Endothelial cell of umbilical vein (primary cell): Measurements from ENCODE around the gene DGKD. TPM values are rescaled to one million over a fixed set of nuclear protein-coding genes. Genes with fewer than 3 reads are reported as not detected.

Experiments
- BruUV-seq: library from RNA; stranded (reverse); fragments of 400-500 nt; replicated peaks from 2 replicates; lab custom pipeline; 2021; lab: Mats Ljungman, UMichigan
- CTCF ChIA-PET: fragments of 300-600, 350-600 bp; sonication (Branson Sonifier 250); formaldehyde crosslinking; loops from one replicate; lab custom pipeline; 2021; ENCODE audit warnings: antibody characterized with exemption, inconsistent platforms; lab: Charles Lee
- POLR2A ChIA-PET: fragments of 300-600, 350-600 bp; sonication (Branson Sonifier 250); formaldehyde crosslinking; loops from one replicate; lab custom pipeline; 2021; ENCODE audit warnings: antibody characterized with exemption, inconsistent platforms; lab: Charles Lee
- DNase-seq: peaks from one replicate; pipeline ENCODE4 v3.0.0-alpha.2; 2011; ENCODE audit warnings: low read depth, low spot score
- FAIRE-seq: peaks from 2 replicates; lab custom pipeline; 2011; peaks lifted over from hg19 to GRCh38; lab: Jason Lieb, UNC
- H2AFZ ChIP-seq: 2 replicates; pipeline ENCODE4 v1.6.0; 2012; ENCODE audit warnings: low read depth, low read length, control low read depth, inconsistent platforms
- H3K27ac ChIP-seq: 2 replicates; pipeline ENCODE4 v1.5.1; 2011; ENCODE audit warnings: low read depth, mild to moderate bottlenecking, control low read depth, low read length, moderate library complexity; ENCODE audit not compliant: insufficient read depth
- H3K27me3 ChIP-seq, 2 experiments: 2 replicates each; pipeline versions ENCODE4 v1.6.0 to v1.6.1; 2011; ENCODE audit warnings: low read length in 2 of 2, mixed read lengths in 1 of 2; ENCODE audit not compliant: control insufficient read depth in 2 of 2, insufficient read depth in 2 of 2
- H3K36me3 ChIP-seq, 2 experiments: 2 replicates in 1 of 2; 3 replicates in 1 of 2; pipeline ENCODE4 v1.5.1; 2011; ENCODE audit warnings: low read length in 2 of 2, mild to moderate bottlenecking in 1 of 2, moderate library complexity in 1 of 2; ENCODE audit not compliant: control insufficient read depth in 2 of 2, insufficient read depth in 2 of 2; ENCODE audit errors: extremely low read depth in 1 of 2
- H3K4me1 ChIP-seq: 3 replicates; pipeline ENCODE4 v1.5.1; 2011; ENCODE audit warnings: mild to moderate bottlenecking, low read length; ENCODE audit not compliant: control insufficient read depth, insufficient read depth; ENCODE audit errors: extremely low read depth
- H3K4me2 ChIP-seq: 2 replicates; pipeline ENCODE4 v1.6.1; 2011; ENCODE audit warnings: low read length, control low read depth, mixed read lengths; ENCODE audit not compliant: insufficient read depth
- H3K4me3 ChIP-seq, 3 experiments: fragments of 200-600 bp in 1 of 3; sonication (generic), shearing (Covaris generic) in 1 of 3; replicated peaks in 1 of 3; 2 replicates each; pipeline ENCODE4 v1.5.1; 2011 to 2016; ENCODE audit warnings: control low read depth in 3 of 3, low read length in 3 of 3, mild to moderate bottlenecking in 2 of 3, inconsistent platforms in 1 of 3, low read depth in 1 of 3, moderate library complexity in 1 of 3; ENCODE audit not compliant: insufficient read depth in 1 of 3
- H3K79me2 ChIP-seq: 2 replicates; pipeline ENCODE4 v1.6.0; 2012; ENCODE audit warnings: low read length, inconsistent platforms; ENCODE audit not compliant: control insufficient read depth, insufficient read depth
- H3K9ac ChIP-seq: replicated peaks from 2 replicates; pipeline ENCODE3; 2011; ENCODE audit warnings: low read length, control low read depth; ENCODE audit not compliant: insufficient read depth; ENCODE audit errors: extremely low read depth
- H3K9me1 ChIP-seq: replicated peaks from 3 replicates; pipeline ENCODE4 v1.6.0; 2011; ENCODE audit warnings: mild to moderate bottlenecking, low read length; ENCODE audit not compliant: control insufficient read depth, insufficient read depth; ENCODE audit errors: extremely low read depth
- H3K9me3 ChIP-seq: replicated peaks from 2 replicates; pipeline ENCODE4 v1.5.1; 2012; ENCODE audit warnings: low read length, inconsistent platforms; ENCODE audit not compliant: control insufficient read depth, insufficient read depth
- H4K20me1 ChIP-seq: replicated peaks from 2 replicates; pipeline ENCODE3; 2011; ENCODE audit warnings: mild to moderate bottlenecking, low read length; ENCODE audit not compliant: control insufficient read depth, insufficient read depth; ENCODE audit errors: extremely low read depth
- EZH2 ChIP-seq: IDR thresholded peaks from 2 replicates; pipeline ENCODE4 v1.6.1; 2012; ENCODE audit warnings: borderline replicate concordance, low read depth, mild to moderate bottlenecking, moderate library complexity, low read length, inconsistent platforms; ENCODE audit not compliant: severe bottlenecking
- GATA2 ChIP-seq: IDR thresholded peaks from 2 replicates; pipeline ENCODE4 v1.7.0; 2011; ENCODE audit warnings: low read depth, mild to moderate bottlenecking, moderate library complexity, mixed read lengths, low read length; ENCODE audit not compliant: insufficient read length, insufficient read depth
- JUN ChIP-seq: IDR thresholded peaks from 2 replicates; pipeline ENCODE4 v1.6.1; 2011; ENCODE audit warnings: borderline replicate concordance, low read depth; ENCODE audit not compliant: insufficient read length, insufficient read depth
- MYC ChIP-seq: IDR thresholded peaks from one replicate; pipeline ENCODE4 v1.6.1; 2011; ENCODE audit warnings: mild to moderate bottlenecking, low read depth, low read length
- POLR2A ChIP-seq: IDR thresholded peaks from 2 replicates; pipeline ENCODE4 v1.6.1; 2012; ENCODE audit warnings: low read depth, mild to moderate bottlenecking, control low read depth, low read length
- POLR2AphosphoS5 ChIP-seq: IDR thresholded peaks from 2 replicates; pipeline ENCODE4 v1.6.1; 2012; ENCODE audit warnings: low read depth, mild to moderate bottlenecking, control low read depth, low read length, moderate library complexity; ENCODE audit not compliant: insufficient read depth
- dilution Hi-C: fragments of 300-500 bp; cut with MboI; formaldehyde crosslinking; loops from one replicate; pipeline ENCODE4 v1.15.0; 2019; ENCODE audit warnings: low sequenced_read_pairs; ENCODE audit not compliant: extremely low pct_ligation_motif_present
- intact Hi-C: fragments of 100-400 bp; cut with micrococcal nuclease; formaldehyde crosslinking; loops from one replicate; pipeline ENCODE4 v1.10.0; 2022
- polyA plus RNA-seq, 4 experiments: library from polyadenylated mRNA; depleted of rRNA in 3 of 4; stranded (reverse) in 3 of 4; unstranded in 1 of 4; fragments of >200 nt; gene quantifications; 2 replicates each; pipeline versions ENCODE4 v1.2.1 to v1.2.3, GENCODE V29; 2011 to 2012; ENCODE audit warnings: missing spikeins in 1 of 4
- total RNA-seq: library from RNA; stranded (reverse); gene quantifications from 2 replicates; pipeline ENCODE4 v1.2.3, GENCODE V29; 2021

The DGKD gene
- total and polyA plus RNA-seq, 2 donors (not counting 3 experiments of a cell fraction or from before 2014, with no cell fraction given): 10.8 to 36.6 TPM

GRCh38 chr2:233413046-233413445, 58.8 kb downstream of the DGKD start:
- no TSS peak for BruUV-seq
- Histone ChIP-seq H3K9me3 (no peaks in the 10 kb centered on the region), H3K27me3 (no peaks in the 10 kb centered on the region), H3K79me2 (no peaks in the 10 kb centered on the region), H4K20me1 (no peaks in the 10 kb centered on the region), H3K4me2 (no peak overlapping the region), H3K9me1 (no peaks in the 10 kb centered on the region), H3K4me1 (peaks cover 25% of the 10 kb centered on the region), H3K27ac (peak overlapping the region; percentile 71), H3K4me3 (no peak overlapping the region), H3K9ac (peak overlapping the region; percentile 62), H2AFZ (no peak overlapping the region), H3K36me3 (no peaks in the 10 kb centered on the region)
- no peak for TF ChIP-seq EZH2
- peak; percentile 50 for FAIRE-seq
- dilution Hi-C loops: no loop called here
- intact Hi-C loops: loop anchor here (10.0 kb wide), 1 partner anchor 328 kb away; no protein-coding TSS in a partner anchor
- ChIA-PET POLR2A (interaction anchor here (0.7 kb wide), 1 partner anchor 26 kb away, joined by 3 read pairs; no protein-coding TSS in a partner anchor), CTCF (interaction anchor here (1.4 to 9.1 kb wide), 3 partner anchors 10 to 30 kb away, joined by 3 to 73 read pairs (median 34); no protein-coding TSS in a partner anchor)
- DNase-seq: no peak

- DNase-seq (peak; percentile 80), FAIRE-seq (peak; percentile 82)
- H3K9me3 ChIP-seq: no peaks in the 10 kb centered on the region
- H3K27ac ChIP-seq: peak overlapping the region; percentile 71
- TF ChIP-seq JUN (peak; percentile 41), POLR2A (no peak), GATA2 (no peak), POLR2AphosphoS5 (no peak), MYC (no peak)
- peaks cover 32% of the 10 kb centered on the region for H3K4me1 ChIP-seq
- H3K9ac ChIP-seq: peak overlapping the region; percentile 62
- H2AFZ ChIP-seq: no peak overlapping the region
- intact Hi-C loops: loop anchor here (1.0 to 10.0 kb wide), 3 partner anchors 17 to 329 kb away; no protein-coding TSS in a partner anchor
- no peak overlapping the region for H3K4me3 ChIP-seq
- H3K36me3 ChIP-seq: no peaks in the 10 kb centered on the region
- H4K20me1 ChIP-seq: no peaks in the 10 kb centered on the region
- BruUV-seq: no TSS peak
- no peaks in the 10 kb centered on the region for H3K79me2 ChIP-seq
- dilution Hi-C loops: no loop called here
- peak overlapping the region; percentile 12 for H3K4me2 ChIP-seq
- no peaks in the 10 kb centered on the region for H3K9me1 ChIP-seq
- CTCF ChIA-PET: interaction anchor here (0.6 to 9.1 kb wide), 5 partner anchors 10 to 276 kb away, joined by 3 to 73 read pairs (median 6); no protein-coding TSS in a partner anchor
- POLR2A ChIA-PET: no interaction called here
- H3K27me3 ChIP-seq: no peaks in the 10 kb centered on the region
Measured at GRCh38 chr2:233413559-233414272, 59.4 kb downstream of the DGKD start.
